Measurements from ENCODE around the gene FAM81A.

FAM81A gene

DNA sequence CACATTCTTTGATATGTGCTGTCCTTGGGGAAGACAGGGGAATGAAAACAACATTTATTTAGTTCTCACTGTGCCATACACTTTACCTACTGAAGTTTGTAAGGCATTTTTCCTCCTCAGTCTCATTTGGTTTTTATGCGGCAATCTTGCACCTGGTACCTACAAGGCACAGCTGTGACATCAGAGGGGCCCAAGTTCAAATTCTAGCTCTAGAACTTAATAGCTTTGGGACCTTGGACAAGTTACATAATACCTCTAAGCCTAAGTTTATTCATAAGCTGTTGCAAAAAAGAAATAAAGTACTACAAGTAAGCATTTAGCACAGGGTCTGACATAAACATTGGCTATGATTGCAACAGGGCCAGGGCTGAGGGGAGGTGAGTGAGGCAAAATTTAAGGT lies 5.6 kb upstream of the FAM81A start:
- no peak for ATAC-seq

GRCh38 chr15:59434481-59434880 lies 3.5 kb upstream of the FAM81A start:
- no peak for TF ChIP-seq BACH2 (CRISPR knock-in tag; IDR thresholded peaks at IDR 0.05; ENCODE audit: borderline replicate concordance)
- no peak for TF ChIP-seq CSDC2 (CRISPR knock-in tag; IDR thresholded peaks at IDR 0.05)
- no peak for TF ChIP-seq ZC3H10 (CRISPR knock-in tag; IDR thresholded peaks at IDR 0.05)
- TF ChIP-seq POU6F1 (CRISPR knock-in tag; IDR thresholded peaks at IDR 0.05; ENCODE audit: borderline replicate concordance, low read depth) = no peak
- TF ChIP-seq ZFP3 (CRISPR knock-in tag; IDR thresholded peaks at IDR 0.05) = no peak
- TF ChIP-seq ZNF565 (CRISPR knock-in tag; conservative IDR thresholded peaks at IDR 0.05; ENCODE audit: low read depth) = no peak
- no peak for TF ChIP-seq ZNF8 (CRISPR knock-in tag; IDR thresholded peaks at IDR 0.05)
- TF ChIP-seq ZFP30 (CRISPR knock-in tag; IDR thresholded peaks at IDR 0.05) = no peak
- TF ChIP-seq TSHZ2 (CRISPR knock-in tag; IDR thresholded peaks at IDR 0.05) = no peak
- no peak for TF ChIP-seq GLIS3 (CRISPR knock-in tag; IDR thresholded peaks at IDR 0.05)
- TF ChIP-seq TOX (CRISPR knock-in tag; IDR thresholded peaks at IDR 0.05; ENCODE audit: borderline replicate concordance) = no peak
- TF ChIP-seq PPARA (CRISPR knock-in tag; IDR thresholded peaks at IDR 0.05; ENCODE audit: borderline replicate concordance) = no peak
- no peak for ATAC-seq

More for the DNA sequence above, 5.6 kb upstream of the FAM81A start:
- TF ChIP-seq BACH2 (CRISPR knock-in tag; IDR thresholded peaks at IDR 0.05; ENCODE audit: borderline replicate concordance) (no peak), RARB (CRISPR knock-in tag; IDR thresholded peaks at IDR 0.05) (no peak)

GRCh38 chr15:59436774-59437141 lies 1.2 kb upstream of the FAM81A start:
- no peak for TF ChIP-seq CREB5 (CRISPR knock-in tag; IDR thresholded peaks at IDR 0.05; ENCODE audit: low read depth)

GRCh38 chr15:59437142-59437816 lies 707 bp upstream of the FAM81A start:
- ATAC-seq = peak; percentile 45
- no peak for TF ChIP-seq TCF4 (CRISPR knock-in tag; IDR thresholded peaks at IDR 0.05; ENCODE audit: borderline replicate concordance)
- TF ChIP-seq CSRNP3 (CRISPR knock-in tag; IDR thresholded peaks at IDR 0.05) = no peak
- TF ChIP-seq ZNF565 (CRISPR knock-in tag; conservative IDR thresholded peaks at IDR 0.05; ENCODE audit: low read depth) = no peak
- TF ChIP-seq RARB (CRISPR knock-in tag; IDR thresholded peaks at IDR 0.05) = no peak
- no peak for TF ChIP-seq ZFP30 (CRISPR knock-in tag; IDR thresholded peaks at IDR 0.05)
- TF ChIP-seq OSR1 (CRISPR knock-in tag; IDR thresholded peaks at IDR 0.05) = no peak

More at GRCh38 chr15:59436774-59437141, 1.2 kb upstream of the FAM81A start:
- ATAC-seq = peak; percentile 20

- no peak for ATAC-seq
- no peak for TF ChIP-seq TSHZ2 (CRISPR knock-in tag; IDR thresholded peaks at IDR 0.05)
- TF ChIP-seq TCF4 (CRISPR knock-in tag; IDR thresholded peaks at IDR 0.05; ENCODE audit: borderline replicate concordance) = no peak
- TF ChIP-seq ZC3H10 (CRISPR knock-in tag; IDR thresholded peaks at IDR 0.05) = no peak
- no peak for TF ChIP-seq ZFP3 (CRISPR knock-in tag; IDR thresholded peaks at IDR 0.05)
- TF ChIP-seq ESRRG (CRISPR knock-in tag; IDR thresholded peaks at IDR 0.05) = no peak
- no peak for TF ChIP-seq ZNF70 (CRISPR knock-in tag; IDR thresholded peaks at IDR 0.05)
- no peak for TF ChIP-seq ZNF565 (CRISPR knock-in tag; conservative IDR thresholded peaks at IDR 0.05; ENCODE audit: low read depth)
- no peak for TF ChIP-seq PATZ1 (CRISPR knock-in tag; IDR thresholded peaks at IDR 0.05; ENCODE audit: borderline replicate concordance)
Observed at GRCh38 chr15:59438625-59439290, 772 bp downstream of the FAM81A start.

Measured in SK-N-SH treated with all-trans-retinoic acid at 6 μM for 48 hours (cell line).